ENCODE data around the gene SLC6A3.

The SLC6A3 gene

DNA sequence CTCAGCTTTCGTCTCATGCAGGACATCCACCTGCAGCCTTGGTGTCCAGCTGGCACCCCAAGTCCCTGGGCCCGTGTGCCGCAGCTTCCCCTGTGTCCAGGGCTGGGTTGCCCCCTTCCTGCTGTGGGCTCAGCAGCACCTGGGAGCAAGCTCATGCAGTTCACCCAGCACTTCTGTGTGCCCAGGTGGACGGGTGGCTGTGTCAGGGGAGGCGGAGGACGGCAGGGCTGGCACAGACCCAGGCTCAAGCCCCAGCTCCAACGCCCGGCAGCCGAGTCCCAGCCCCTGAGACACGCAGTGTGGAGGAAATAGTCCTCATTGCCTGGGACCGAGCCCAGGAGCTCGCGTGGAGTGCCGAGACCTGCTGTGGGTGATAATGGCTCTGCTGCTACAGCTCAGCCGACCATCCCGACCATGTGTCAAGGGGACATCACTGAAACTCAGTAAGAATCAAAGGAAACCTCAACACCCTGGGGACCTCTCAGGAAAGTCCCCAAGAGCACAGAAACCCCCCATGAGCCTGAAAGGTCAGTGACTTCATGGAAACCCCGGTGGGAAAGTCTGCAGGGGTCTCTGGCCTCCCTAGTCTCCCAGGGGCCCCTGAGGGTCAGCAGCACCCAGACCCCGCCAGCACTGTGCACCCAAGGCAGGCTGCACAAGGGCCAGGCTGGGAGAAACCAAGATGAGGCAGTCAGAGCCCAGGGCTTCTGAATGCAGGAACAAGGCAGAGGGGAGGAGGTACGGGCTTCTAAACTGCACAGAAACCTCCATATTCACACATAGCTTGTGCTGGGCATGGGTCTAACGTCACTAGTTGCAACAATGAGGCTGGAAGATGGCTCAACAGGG, 39.7 kb upstream of the SLC6A3 start:
- H3K4me3 ChIP-seq (ENCODE audit: low read length), result no peak overlapping the region
- H3K36me3 ChIP-seq (ENCODE audit: control insufficient read depth, insufficient read depth, low read length), result peaks cover 45% of the 10 kb centered on the region
- H3K4me1 ChIP-seq (ENCODE audit: control insufficient read depth, insufficient read depth, low read length), result no peaks in the 10 kb centered on the region
- H3K27me3 ChIP-seq (ENCODE audit: control insufficient read depth, insufficient read depth, low read length), result no peaks in the 10 kb centered on the region
- DNase-seq (ENCODE audit: low read depth, low spot score), result no peak
- no peak overlapping the region for H3K27ac ChIP-seq (ENCODE audit: low read length)
- no CpG with 5 or more reads among the region's 20 CpGs for WGBS (ENCODE audit: insufficient coverage, insufficient read length)
- H3K9me3 ChIP-seq (ENCODE audit: control insufficient read depth, insufficient read depth, low read length), result no peaks in the 10 kb centered on the region

DNA sequence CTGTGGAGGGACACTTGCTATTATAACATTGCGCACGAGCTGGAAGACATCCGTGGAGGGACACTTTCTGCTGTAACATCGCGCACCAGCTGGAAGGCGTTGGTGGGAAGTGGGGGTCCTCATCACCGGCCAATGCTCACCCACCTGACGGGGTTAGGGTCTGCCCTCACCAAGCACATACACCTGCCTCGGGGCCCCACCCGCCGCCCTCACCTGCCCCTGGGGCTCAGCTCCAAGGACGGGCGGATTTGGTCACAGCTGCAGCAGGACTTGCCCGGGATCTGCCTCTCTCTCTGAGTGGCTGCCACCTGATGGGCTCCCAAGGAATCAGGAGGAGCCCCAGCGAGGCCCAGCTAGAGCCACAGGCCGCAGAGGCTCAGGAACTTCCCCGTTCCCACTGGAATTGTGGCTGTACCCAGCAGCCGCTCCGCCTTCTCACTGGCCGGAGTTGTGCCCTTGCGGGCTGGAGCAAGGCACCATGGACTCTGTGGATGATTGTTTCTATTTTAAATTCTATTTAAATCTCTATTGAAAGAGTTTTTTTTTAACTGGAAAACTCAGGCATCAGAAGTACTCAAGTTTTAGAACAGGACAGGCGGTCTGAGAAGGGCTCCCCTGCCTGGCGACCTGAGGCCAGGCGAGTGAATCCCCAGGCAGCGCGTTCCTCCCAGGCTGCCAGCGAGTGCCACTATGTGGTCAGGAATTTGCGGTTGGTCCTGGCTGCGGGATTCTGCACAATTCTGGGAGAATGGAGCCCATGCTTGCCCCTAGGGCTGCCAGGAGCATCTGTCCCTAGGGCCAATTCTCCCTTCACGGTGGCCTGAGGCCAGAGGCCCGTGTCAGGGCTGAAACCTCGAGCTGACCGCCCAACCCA, 38.9 kb upstream of the SLC6A3 start:
- WGBS (ENCODE audit: insufficient coverage, insufficient read length), result no CpG with 5 or more reads among the region's 33 CpGs
- Histone ChIP-seq H3K4me1 (ENCODE audit: control insufficient read depth, insufficient read depth, low read length) (no peaks in the 10 kb centered on the region), H3K9me3 (ENCODE audit: control insufficient read depth, insufficient read depth, low read length) (no peaks in the 10 kb centered on the region), H3K27me3 (ENCODE audit: control insufficient read depth, insufficient read depth, low read length) (no peaks in the 10 kb centered on the region), H3K4me3 (ENCODE audit: low read length) (no peak overlapping the region), H3K27ac (ENCODE audit: low read length) (no peak overlapping the region), H3K36me3 (ENCODE audit: control insufficient read depth, insufficient read depth, low read length) (peaks cover 44% of the 10 kb centered on the region)
- DNase-seq (ENCODE audit: low read depth, low spot score), result no peak

DNA sequence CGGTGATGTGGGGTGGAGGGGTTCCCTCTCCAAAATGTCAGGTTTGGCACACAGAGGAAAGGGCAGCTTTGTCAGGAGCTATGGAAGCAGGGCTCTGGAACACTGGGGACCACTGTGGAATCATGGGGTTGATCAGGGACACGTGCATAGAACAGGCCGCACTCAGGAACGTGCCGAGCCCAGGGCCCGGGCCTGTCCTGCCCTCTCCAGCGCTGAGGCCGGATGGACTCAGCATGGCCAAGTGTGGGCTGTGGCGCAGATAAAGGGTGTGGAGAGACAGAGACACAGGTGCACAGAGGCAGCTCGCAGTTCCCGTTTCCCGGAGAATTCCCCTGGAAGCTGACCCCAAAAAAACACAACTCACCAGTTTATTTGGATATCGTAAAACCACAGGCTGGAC, 37.8 kb upstream of the SLC6A3 start:
- Histone ChIP-seq H3K27ac (ENCODE audit: low read length) (no peak overlapping the region), H3K27me3 (ENCODE audit: control insufficient read depth, insufficient read depth, low read length) (no peaks in the 10 kb centered on the region), H3K4me3 (ENCODE audit: low read length) (no peak overlapping the region), H3K4me1 (ENCODE audit: control insufficient read depth, insufficient read depth, low read length) (no peaks in the 10 kb centered on the region), H3K9me3 (ENCODE audit: control insufficient read depth, insufficient read depth, low read length) (no peaks in the 10 kb centered on the region), H3K36me3 (ENCODE audit: control insufficient read depth, insufficient read depth, low read length) (peaks cover 45% of the 10 kb centered on the region)
- no CpG with 5 or more reads among the region's 13 CpGs for WGBS (ENCODE audit: insufficient coverage, insufficient read length)
- no peak for DNase-seq (ENCODE audit: low read depth, low spot score)

DNA sequence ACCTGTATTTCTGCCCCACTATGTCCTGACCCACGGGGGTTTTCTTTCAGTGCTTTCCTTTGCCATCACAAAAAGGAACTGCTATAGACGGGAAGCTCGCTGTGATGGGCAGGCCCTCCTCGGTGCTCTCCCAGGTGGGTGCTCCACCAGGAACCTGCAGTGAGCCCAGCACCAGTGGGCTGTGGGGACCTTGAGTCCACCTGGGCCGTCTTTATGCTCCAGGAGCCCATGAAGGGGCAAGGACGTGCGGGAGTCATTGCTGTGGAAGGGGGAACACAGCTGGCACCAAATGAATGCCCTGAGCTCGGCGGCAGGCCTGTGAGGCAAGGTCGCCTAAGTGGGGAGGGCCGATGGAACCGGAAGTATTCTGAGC, 36.7 kb upstream of the SLC6A3 start:
- Histone ChIP-seq H3K36me3 (ENCODE audit: control insufficient read depth, insufficient read depth, low read length) (peaks cover 41% of the 10 kb centered on the region), H3K4me3 (ENCODE audit: low read length) (no peak overlapping the region), H3K27me3 (ENCODE audit: control insufficient read depth, insufficient read depth, low read length) (no peaks in the 10 kb centered on the region), H3K4me1 (ENCODE audit: control insufficient read depth, insufficient read depth, low read length) (no peaks in the 10 kb centered on the region), H3K27ac (ENCODE audit: low read length) (no peak overlapping the region), H3K9me3 (ENCODE audit: control insufficient read depth, insufficient read depth, low read length) (no peaks in the 10 kb centered on the region)
- no peak for DNase-seq (ENCODE audit: low read depth, low spot score)
- WGBS (ENCODE audit: insufficient coverage, insufficient read length), result no CpG with 5 or more reads among the region's 12 CpGs

DNA sequence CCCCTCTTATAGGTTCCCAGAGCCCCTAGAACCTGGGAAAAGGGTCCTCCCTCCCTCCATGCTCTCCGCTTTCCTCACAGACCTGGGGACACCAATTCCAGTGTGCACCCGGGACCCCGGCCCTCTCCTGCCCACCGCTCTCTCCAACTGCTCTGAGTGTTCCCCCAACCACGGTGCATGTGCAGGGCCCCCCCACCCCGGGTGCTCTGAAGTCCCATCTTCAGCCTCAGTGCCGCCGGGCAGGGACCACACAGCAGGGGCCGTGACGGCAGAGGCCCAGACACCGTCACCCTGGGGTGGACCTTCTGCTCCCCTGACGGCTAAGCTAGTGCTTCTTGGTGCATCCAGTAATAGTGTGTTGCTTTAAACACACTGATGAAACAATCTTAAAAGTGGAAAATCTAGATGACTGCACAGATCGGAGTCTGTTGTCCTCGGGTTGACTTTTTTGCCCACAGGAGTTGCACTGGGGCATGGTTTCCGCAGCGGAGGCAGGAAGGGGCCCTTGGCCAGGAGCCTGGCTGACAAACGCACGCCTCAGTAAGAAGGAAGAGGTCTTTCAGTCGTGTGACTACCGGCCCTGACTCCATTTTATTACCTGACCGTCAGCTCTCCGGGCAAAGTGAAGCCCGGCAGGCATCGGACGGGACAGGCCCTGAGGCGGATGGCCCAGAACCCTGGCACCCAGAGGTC, 36.2 kb upstream of the SLC6A3 start:
- Histone ChIP-seq H3K4me1 (ENCODE audit: control insufficient read depth, insufficient read depth, low read length) (no peaks in the 10 kb centered on the region), H3K27ac (ENCODE audit: low read length) (no peak overlapping the region), H3K9me3 (ENCODE audit: control insufficient read depth, insufficient read depth, low read length) (no peaks in the 10 kb centered on the region), H3K27me3 (ENCODE audit: control insufficient read depth, insufficient read depth, low read length) (no peaks in the 10 kb centered on the region), H3K36me3 (ENCODE audit: control insufficient read depth, insufficient read depth, low read length) (peaks cover 41% of the 10 kb centered on the region), H3K4me3 (ENCODE audit: low read length) (no peak overlapping the region)
- no CpG with 5 or more reads among the region's 26 CpGs for WGBS (ENCODE audit: insufficient coverage, insufficient read length)
- DNase-seq (ENCODE audit: low read depth, low spot score), result no peak

DNA sequence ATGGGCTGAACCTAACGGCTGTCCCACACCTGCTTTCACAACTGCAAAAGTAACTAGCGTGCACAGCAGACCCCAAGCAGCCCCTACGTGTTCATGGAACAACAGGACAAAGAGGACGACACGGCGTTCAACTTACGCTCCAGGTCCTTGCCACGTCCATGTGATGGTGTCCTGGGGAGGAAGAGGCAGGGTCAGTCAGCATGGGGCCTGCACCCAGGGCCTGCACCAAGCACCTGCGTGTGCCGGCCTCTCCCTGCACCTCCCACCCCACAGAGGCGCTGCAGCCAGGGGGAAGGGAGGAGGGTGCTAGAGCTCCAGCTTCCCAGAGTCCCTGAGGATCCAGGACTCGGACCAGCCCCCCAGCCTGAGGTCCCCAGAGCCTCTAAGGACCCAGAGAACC, 35.6 kb upstream of the SLC6A3 start:
- no peaks in the 10 kb centered on the region for H3K9me3 ChIP-seq (ENCODE audit: control insufficient read depth, insufficient read depth, low read length)
- no peaks in the 10 kb centered on the region for H3K27me3 ChIP-seq (ENCODE audit: control insufficient read depth, insufficient read depth, low read length)
- H3K27ac ChIP-seq (ENCODE audit: low read length), result no peak overlapping the region
- H3K4me3 ChIP-seq (ENCODE audit: low read length), result no peak overlapping the region
- no peak for DNase-seq (ENCODE audit: low read depth, low spot score)
- WGBS (ENCODE audit: insufficient coverage, insufficient read length), result no CpG with 5 or more reads among the region's 12 CpGs
- H3K36me3 ChIP-seq (ENCODE audit: control insufficient read depth, insufficient read depth, low read length), result peaks cover 39% of the 10 kb centered on the region
- H3K4me1 ChIP-seq (ENCODE audit: control insufficient read depth, insufficient read depth, low read length), result no peaks in the 10 kb centered on the region

DNA sequence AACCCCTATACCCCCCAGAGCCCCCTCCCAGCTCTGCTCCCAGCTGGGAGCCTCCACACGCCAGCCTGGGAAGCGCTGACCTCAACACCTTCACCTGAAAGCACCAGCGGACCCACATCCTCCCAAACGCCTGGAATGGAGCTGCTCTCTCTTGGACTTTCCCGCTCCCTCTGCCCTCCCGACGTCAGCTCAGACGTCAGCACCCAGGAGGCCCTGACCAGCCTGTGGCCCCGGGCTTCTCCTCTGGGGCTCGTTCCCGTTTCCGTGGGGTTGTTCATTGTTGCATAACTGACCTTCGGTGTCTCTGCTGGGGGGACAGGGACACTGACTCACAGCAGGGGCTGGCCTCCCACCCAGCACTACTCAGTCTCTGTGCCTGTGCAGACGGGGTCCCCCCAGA, 35.0 kb upstream of the SLC6A3 start:
- Histone ChIP-seq H3K4me1 (ENCODE audit: control insufficient read depth, insufficient read depth, low read length) (no peaks in the 10 kb centered on the region), H3K36me3 (ENCODE audit: control insufficient read depth, insufficient read depth, low read length) (peaks cover 37% of the 10 kb centered on the region), H3K9me3 (ENCODE audit: control insufficient read depth, insufficient read depth, low read length) (no peaks in the 10 kb centered on the region), H3K27ac (ENCODE audit: low read length) (no peak overlapping the region), H3K27me3 (ENCODE audit: control insufficient read depth, insufficient read depth, low read length) (no peaks in the 10 kb centered on the region), H3K4me3 (ENCODE audit: low read length) (no peak overlapping the region)
- no CpG with 5 or more reads among the region's 14 CpGs for WGBS (ENCODE audit: insufficient coverage, insufficient read length)
- DNase-seq (ENCODE audit: low read depth, low spot score), result no peak

DNA sequence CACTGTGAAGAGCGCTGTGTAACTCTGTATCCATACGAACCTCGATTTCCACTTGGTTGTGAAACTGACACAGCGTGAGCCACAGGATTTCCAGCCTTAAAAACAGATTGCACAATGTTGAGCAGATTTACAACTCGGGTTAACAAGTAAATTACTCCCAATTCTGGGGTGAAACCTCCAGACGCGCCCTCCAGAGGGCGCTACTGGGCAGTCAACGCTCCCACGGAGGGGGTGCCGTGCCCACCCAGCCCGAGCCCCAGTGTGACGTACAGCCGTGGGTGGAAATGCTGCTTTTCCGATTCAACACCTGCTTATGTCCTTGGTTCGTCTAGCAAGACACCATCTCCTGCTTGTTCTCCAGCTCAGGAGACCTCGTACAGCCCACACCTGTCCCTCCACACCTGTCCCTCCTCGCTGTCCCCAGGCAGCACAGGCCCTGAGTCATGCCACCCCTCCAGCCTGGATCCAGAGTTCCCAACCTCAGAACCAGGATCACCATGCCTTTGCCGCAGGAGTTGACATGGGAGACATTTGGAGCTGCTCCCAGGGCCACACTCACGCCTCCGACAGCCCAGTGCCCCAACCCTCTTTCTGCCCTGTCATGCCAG, 34.4 kb upstream of the SLC6A3 start:
- Histone ChIP-seq H3K27ac (ENCODE audit: low read length) (no peak overlapping the region), H3K9me3 (ENCODE audit: control insufficient read depth, insufficient read depth, low read length) (no peaks in the 10 kb centered on the region), H3K4me3 (ENCODE audit: low read length) (no peak overlapping the region), H3K36me3 (ENCODE audit: control insufficient read depth, insufficient read depth, low read length) (peaks cover 42% of the 10 kb centered on the region), H3K27me3 (ENCODE audit: control insufficient read depth, insufficient read depth, low read length) (no peaks in the 10 kb centered on the region), H3K4me1 (ENCODE audit: control insufficient read depth, insufficient read depth, low read length) (no peaks in the 10 kb centered on the region)
- no peak for DNase-seq (ENCODE audit: low read depth, low spot score)
- no CpG with 5 or more reads among the region's 21 CpGs for WGBS (ENCODE audit: insufficient coverage, insufficient read length)

DNA sequence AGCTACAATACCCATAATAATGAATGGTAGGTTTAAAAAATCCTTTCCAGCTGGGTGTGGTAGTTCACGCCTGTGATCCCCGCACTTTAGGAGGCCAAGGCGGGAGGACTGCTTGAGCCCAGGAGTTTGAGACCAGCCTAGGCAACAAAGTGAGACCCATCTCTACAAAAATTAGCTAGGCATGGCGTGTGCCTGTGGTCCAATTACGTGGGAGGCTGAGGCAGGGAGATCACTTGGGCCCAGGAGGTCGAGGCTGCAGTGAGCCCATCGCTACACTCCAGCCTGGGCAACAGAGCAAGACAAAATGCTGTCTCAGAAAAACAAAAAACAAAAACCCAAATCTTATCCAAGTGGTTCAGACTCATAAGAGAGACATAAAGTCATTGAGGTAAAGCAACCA, 33.8 kb upstream of the SLC6A3 start:
- no peaks in the 10 kb centered on the region for H3K4me1 ChIP-seq (ENCODE audit: control insufficient read depth, insufficient read depth, low read length)
- no peak overlapping the region for H3K27ac ChIP-seq (ENCODE audit: low read length)
- H3K4me3 ChIP-seq (ENCODE audit: low read length), result no peak overlapping the region
- peaks cover 44% of the 10 kb centered on the region for H3K36me3 ChIP-seq (ENCODE audit: control insufficient read depth, insufficient read depth, low read length)
- no peaks in the 10 kb centered on the region for H3K27me3 ChIP-seq (ENCODE audit: control insufficient read depth, insufficient read depth, low read length)
- WGBS (ENCODE audit: insufficient coverage, insufficient read length), result no CpG with 5 or more reads among the region's 7 CpGs
- DNase-seq (ENCODE audit: low read depth, low spot score), result no peak
- no peaks in the 10 kb centered on the region for H3K9me3 ChIP-seq (ENCODE audit: control insufficient read depth, insufficient read depth, low read length)
